Urinary bladder (tissue), 4 donors: ENCODE data around the gene LRRC39. TPM values are rescaled to one million over a fixed set of nuclear protein-coding genes. Genes with fewer than 3 reads are reported as not detected.

Experiments
- DNase-seq: peaks from one replicate; pipeline ENCODE4 v3.0.0-alpha.2; 2015; ENCODE audit errors: extremely low spot score
- H3K27ac ChIP-seq: one replicate; pipeline ENCODE4 v1.5.1; 2013; ENCODE audit warnings: low read depth, mild to moderate bottlenecking, moderate library complexity
- H3K36me3 ChIP-seq: one replicate; pipeline ENCODE4 v1.6.1; 2013; ENCODE audit warnings: mild to moderate bottlenecking, moderate library complexity; ENCODE audit not compliant: insufficient read depth
- H3K4me1 ChIP-seq: one replicate; pipeline ENCODE4 v1.6.1; 2013; ENCODE audit warnings: mild to moderate bottlenecking, moderate library complexity; ENCODE audit not compliant: insufficient read depth
- H3K4me3 ChIP-seq: one replicate; pipeline ENCODE4 v1.5.1; 2013; ENCODE audit warnings: low read depth, low read length
- WGBS: extraction: QIAGEN DNeasy Blood & Tissue Kit; methylation state at CpG from one replicate; pipeline ENCODE4 v1.1.7; 2013; 5-methylcytosine and 5-hydroxymethylcytosine counted together
- polyA plus RNA-seq: library from polyadenylated mRNA; stranded (reverse); fragments of 200-250 nt; gene quantifications from one replicate; pipeline ENCODE4 v1.2.3, GENCODE V29; 2013
- total RNA-seq: library from RNA; depleted of rRNA; stranded (reverse); fragments of >200 nt; gene quantifications from one replicate; pipeline ENCODE4 v1.2.3, GENCODE V29; 2014
- donor health status: healthy with polysubstance abuse.
- donor health status: healthy.

The LRRC39 gene
- total and polyA plus RNA-seq, 2 donors, result 0.51 to 13.8 TPM

DNA sequence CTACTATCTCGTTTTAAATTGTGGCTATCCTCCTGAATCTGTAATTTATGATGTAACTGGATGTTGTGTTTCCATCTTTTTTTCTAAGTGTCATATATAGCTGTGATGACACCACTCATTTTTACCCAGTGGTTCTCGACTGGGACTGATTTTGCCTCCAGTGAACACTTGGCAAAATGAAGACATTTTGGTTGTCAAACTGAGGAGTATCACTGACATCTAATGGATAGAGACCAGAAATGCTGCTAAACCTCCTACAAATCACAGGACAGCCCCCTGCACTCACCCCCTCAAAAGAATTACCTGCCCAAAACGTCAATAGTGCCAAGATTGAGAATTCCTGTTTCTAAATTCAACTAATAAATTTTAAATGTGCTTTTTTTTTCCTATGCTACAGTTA is 43.2 kb downstream of the LRRC39 start:
- Histone ChIP-seq H3K4me3 (no peak overlapping the region), H3K4me1 (no peaks in the 10 kb centered on the region), H3K36me3 (peaks cover 7% of the 10 kb centered on the region), H3K27ac (no peak overlapping the region)
- no peak for DNase-seq
- WGBS, result 65% methylated on average over 3 of the region's 3 CpGs

- DNase-seq, result peak; percentile 98
- no peaks in the 10 kb centered on the region for H3K4me1 ChIP-seq
- WGBS, result under 1% methylated on average over 57 of the region's 57 CpGs
- H3K27ac ChIP-seq, result no peak within 1 kb of the TSS
- peak within 1 kb of the TSS; percentile 73 for H3K4me3 ChIP-seq
- H3K36me3 ChIP-seq, result peaks cover 4% of the 10 kb centered on the region
These were observed 45.2 kb downstream of the LRRC39 start, which contains the start of the genes SASS6 and TRMT13 for GRCh38 chr1:100132566-100133477. Gene SASS6, minus strand, starts transcription at chr1:100132930. Its CDS starts 116 bp downstream, at chr1:100132814. Gene TRMT13, plus strand, starts transcription at chr1:100133163. Its CDS starts 6 bp downstream, at chr1:100133169.

GRCh38 chr1:100131623-100132022 is 46.4 kb downstream of the LRRC39 start:
- Histone ChIP-seq H3K4me1 (no peaks in the 10 kb centered on the region), H3K4me3 (no peak overlapping the region), H3K27ac (no peak overlapping the region), H3K36me3 (no peaks in the 10 kb centered on the region)
- WGBS, result 76% methylated on average over 8 of the region's 8 CpGs
- no peak for DNase-seq

DNA sequence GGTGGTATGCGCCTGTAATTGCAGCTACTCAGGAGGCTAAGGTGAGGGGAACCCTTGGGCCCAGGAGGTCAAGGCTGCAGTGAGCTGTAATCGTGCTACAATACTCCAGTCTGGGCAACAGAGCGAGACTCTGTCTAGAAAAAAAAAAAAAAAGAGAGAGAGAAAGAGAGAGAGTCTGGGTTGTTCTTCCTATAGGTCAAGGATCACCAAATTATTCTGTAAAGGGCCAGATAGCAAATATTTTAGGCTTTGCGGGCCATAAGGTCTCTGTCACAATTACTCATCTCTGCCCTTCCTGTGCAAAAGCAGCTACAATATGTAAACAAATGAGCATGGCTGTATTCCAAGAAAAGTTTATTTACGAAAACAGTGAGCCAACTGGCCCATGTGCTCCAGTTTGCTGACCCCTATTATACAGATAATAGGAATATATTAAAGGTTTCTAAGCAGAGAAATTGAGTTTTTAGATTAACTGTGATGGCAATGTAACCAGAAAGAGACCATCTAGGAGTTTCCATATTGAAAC is 47.4 kb downstream of the LRRC39 start:
- DNase-seq, result no peak
- Histone ChIP-seq H3K36me3 (no peaks in the 10 kb centered on the region), H3K4me1 (no peaks in the 10 kb centered on the region), H3K4me3 (no peak overlapping the region), H3K27ac (no peak overlapping the region)
- WGBS, result 77% methylated on average over 5 of the region's 5 CpGs

- no peak overlapping the region for H3K27ac ChIP-seq
- H3K4me1 ChIP-seq, result no peaks in the 10 kb centered on the region
- 71% methylated on average over 1 of the region's 1 CpG for WGBS
- H3K4me3 ChIP-seq, result no peak overlapping the region
- H3K36me3 ChIP-seq, result no peaks in the 10 kb centered on the region
- no peak for DNase-seq
These were observed 50.8 kb downstream of the LRRC39 start for GRCh38 chr1:100127226-100127625.

DNA sequence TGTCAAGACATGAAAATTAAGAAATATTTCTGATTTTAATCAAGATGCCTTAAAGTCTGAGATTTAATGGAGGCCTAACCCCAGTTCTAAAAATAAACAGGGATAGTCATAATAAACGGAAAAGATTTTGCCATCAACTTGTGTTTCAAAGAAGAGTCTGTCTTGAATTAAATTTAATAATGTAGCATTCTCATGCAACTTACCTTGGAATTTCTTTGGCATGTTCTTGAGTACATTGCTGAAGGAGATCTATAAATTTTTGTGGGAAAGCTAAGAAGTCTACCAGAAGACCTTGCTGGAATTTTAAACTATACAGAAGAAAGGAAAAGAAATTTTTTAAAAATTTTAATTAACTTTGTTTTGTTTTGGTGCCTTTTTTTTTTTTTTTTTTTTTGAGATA is 55.9 kb downstream of the LRRC39 start:
- no peak for DNase-seq
- no peaks in the 10 kb centered on the region for H3K36me3 ChIP-seq
- H3K27ac ChIP-seq, result no peak overlapping the region
- H3K4me1 ChIP-seq, result no peaks in the 10 kb centered on the region
- H3K4me3 ChIP-seq, result no peak overlapping the region
- WGBS, result 74% methylated on average over 1 of the region's 1 CpG

DNA sequence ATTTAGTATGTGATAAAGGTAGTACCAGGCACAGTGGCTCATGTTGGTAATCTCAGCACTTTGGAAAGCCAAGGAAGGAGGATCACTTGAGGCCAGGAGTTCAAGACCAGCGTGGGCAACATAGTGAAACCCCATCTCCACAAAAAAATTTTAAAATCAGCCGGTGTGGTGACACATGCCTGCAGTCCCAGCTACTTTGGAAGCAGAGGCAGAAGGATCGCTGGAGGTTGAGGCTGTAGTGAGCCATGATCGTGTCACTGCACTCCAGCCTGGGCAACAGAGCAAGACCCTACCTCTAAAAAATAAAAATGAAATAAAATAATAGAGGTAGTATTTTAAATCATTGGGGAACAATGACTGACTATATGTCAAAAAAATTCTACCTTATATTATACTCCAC is 62.5 kb downstream of the LRRC39 start:
- WGBS, result 97% methylated on average over 4 of the region's 4 CpGs

GRCh38 chr1:100109554-100110066 is 68.4 kb downstream of the LRRC39 start:
- no peak for DNase-seq
- Histone ChIP-seq H3K36me3 (no peaks in the 10 kb centered on the region), H3K27ac (no peak overlapping the region), H3K4me3 (no peak overlapping the region), H3K4me1 (no peaks in the 10 kb centered on the region)

More for the DNA sequence above, 62.5 kb downstream of the LRRC39 start:
- no peak for DNase-seq
- Histone ChIP-seq H3K36me3 (no peaks in the 10 kb centered on the region), H3K27ac (no peak overlapping the region), H3K4me1 (no peaks in the 10 kb centered on the region), H3K4me3 (no peak overlapping the region)

DNA sequence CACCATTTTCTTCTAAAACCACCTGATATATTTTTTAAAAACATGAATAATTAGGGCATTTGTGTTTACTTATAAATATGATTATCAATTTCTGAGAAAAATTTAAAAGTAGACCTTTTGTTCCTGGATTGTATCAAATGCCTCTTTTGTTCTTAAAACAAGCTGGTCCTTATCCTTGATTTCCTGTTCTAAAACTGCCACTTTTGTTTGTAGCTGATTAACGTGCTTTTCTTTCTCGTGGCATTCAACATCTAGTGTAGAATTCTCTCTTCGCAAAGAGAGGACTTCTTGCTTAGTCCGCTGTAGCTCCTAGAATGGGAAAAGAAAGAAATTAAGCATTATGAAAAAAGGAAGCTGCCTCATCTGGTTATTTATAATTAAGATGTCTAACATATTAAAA is 70.4 kb downstream of the LRRC39 start:
- DNase-seq, result no peak
- no peaks in the 10 kb centered on the region for H3K4me1 ChIP-seq
- no peak overlapping the region for H3K27ac ChIP-seq
- H3K36me3 ChIP-seq, result peaks cover 5% of the 10 kb centered on the region
- WGBS, result 81% methylated on average over 4 of the region's 4 CpGs
- no peak overlapping the region for H3K4me3 ChIP-seq

GRCh38 chr1:100101564-100101963 is 76.5 kb downstream of the LRRC39 start:
- Histone ChIP-seq H3K27ac (no peak overlapping the region), H3K4me1 (no peaks in the 10 kb centered on the region), H3K36me3 (peaks cover 6% of the 10 kb centered on the region), H3K4me3 (no peak overlapping the region)
- WGBS, result 94% methylated on average over 2 of the region's 2 CpGs
- DNase-seq, result no peak

DNA sequence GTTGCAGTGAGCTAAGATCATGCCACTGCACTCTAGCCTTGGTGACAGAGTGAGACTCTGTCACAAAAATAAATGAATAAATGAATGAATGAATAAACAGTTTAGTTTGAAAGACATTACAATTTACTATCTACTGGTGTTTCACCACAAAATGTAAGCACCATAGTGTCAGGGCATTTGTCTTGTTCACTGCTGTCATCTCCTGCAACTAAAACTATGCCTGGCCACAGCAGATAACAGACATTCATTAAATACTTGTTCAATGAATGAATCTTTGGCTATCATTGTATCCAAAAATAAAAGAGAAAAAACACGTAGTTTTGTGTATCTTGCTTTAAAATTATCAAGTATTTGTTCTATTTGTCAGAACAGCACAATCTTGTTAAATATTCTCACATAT is 77.9 kb downstream of the LRRC39 start:
- Histone ChIP-seq H3K36me3 (peaks cover 6% of the 10 kb centered on the region), H3K4me3 (no peak overlapping the region), H3K4me1 (no peaks in the 10 kb centered on the region), H3K27ac (no peak overlapping the region)
- WGBS, result 43% methylated on average over 1 of the region's 1 CpG
- no peak for DNase-seq
